Left lung (tissue), 10 donors: Measurements from ENCODE around the gene SLC27A4. TPM values are rescaled to one million over a fixed set of nuclear protein-coding genes. Genes with fewer than 3 reads are reported as not detected.
A peak's percentile ranks its signal among the peaks of the same experiment; 100 is the strongest.

Experiments used
- ATAC-seq: fragments of 200-7000 bp; cut with Tn5 transposase; one replicate; pipeline ENCODE4 v1.9.1; 2020; ENCODE audit warnings: moderate library complexity
- DNase-seq, 4 donors: peaks; one replicate each; pipeline ENCODE4 v3.0.0-alpha.2; 2013 to 2020
- H3K27ac ChIP-seq, 2 donors: fragments of 200-600 bp; sonication (generic) in 1 of 2; one replicate each; pipeline versions ENCODE4 v1.5.0 to v1.8.0; 2020 to 2021
- H3K27me3 ChIP-seq, 2 donors: fragments of 200-600 bp; sonication (generic) in 1 of 2; one replicate each; pipeline versions ENCODE4 v1.5.0 to v1.8.0; 2020 to 2021
- H3K36me3 ChIP-seq, 2 donors: fragments of 200-600 bp; sonication (generic) in 1 of 2; one replicate each; pipeline versions ENCODE4 v1.5.0 to v1.8.0; 2020 to 2021
- H3K4me1 ChIP-seq, 2 donors: fragments of 200-600 bp; one replicate each; pipeline ENCODE4 v1.8.0; 2021
- H3K4me3 ChIP-seq, 2 donors: fragments of 200-600 bp; sonication (generic) in 1 of 2; one replicate each; pipeline versions ENCODE4 v1.5.0 to v1.8.0; 2020 to 2021; ENCODE audit warnings: mild to moderate bottlenecking in 1 of 2
- H3K9me3 ChIP-seq, 2 donors: fragments of 200-600 bp; sonication (generic) in 1 of 2; one replicate each; pipeline versions ENCODE4 v1.5.0 to v1.8.0; 2020 to 2021
- intact Hi-C, 2 donors: fragments of 100-400 bp; cut with DNase I; formaldehyde crosslinking; loops; one replicate each; pipeline versions ENCODE4 v1.11.2 to v1.14.2; 2022
- polyA plus RNA-seq, 6 donors: library from polyadenylated mRNA; unstranded; fragments of 120-200 nt; gene quantifications; one replicate each; pipeline ENCODE4 v1.2.1, GENCODE V29; 2013; ENCODE audit not compliant: insufficient read length in 6 of 6
- total RNA-seq, 2 donors: library from RNA; stranded (reverse); fragmentation: NEBNext Ultra II Directional; extraction: Animal tissue kit (Norgen Biotek cat#: 25700); gene quantifications; one replicate each; pipeline ENCODE4 v1.2.1, GENCODE V29; 2021
- TF ChIP-seq, protein P1 (sequence below), 2 donors: fragments of 200-600 bp; sonication (generic) in 1 of 2; IDR thresholded peaks; one replicate each; pipeline versions ENCODE4 v1.5.0 to v1.8.0; 2021; ENCODE audit warnings: antibody characterized with exemption in 2 of 2
- donor health status: DM: no; HTN: yes; CAD: no.
- donor health status: DM: no; HTN: no; CAD: no.

SLC27A4 gene
- total and polyA plus RNA-seq, 8 donors, result 7.6 to 33.7 (median 12.1) TPM

DNA sequence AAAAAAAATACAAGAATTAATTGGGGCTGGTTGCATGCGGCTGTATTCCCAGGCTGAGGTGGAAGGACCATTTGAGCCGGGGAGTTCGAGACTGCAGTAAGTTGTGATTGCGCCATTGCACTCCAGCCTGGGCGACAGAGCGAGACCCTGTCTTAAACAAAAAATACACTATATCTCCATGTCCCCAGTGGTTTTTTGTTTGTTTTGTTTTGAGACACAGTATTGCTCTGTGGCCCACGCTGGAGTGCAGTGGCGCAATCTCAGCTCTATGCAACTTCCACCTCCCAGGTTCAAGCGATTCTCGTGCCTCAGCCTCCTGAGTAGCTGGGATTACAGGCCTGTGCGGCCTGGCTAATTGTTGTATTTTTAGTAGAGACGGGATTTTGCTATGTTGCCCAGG is 16.5 kb upstream of the SLC27A4 start:
- DNase-seq (no peak), ATAC-seq (no peak)
- Histone ChIP-seq H3K4me1 (peaks cover 18 to 30% of the 10 kb centered on the region in 2 donors), H3K36me3 (peaks cover 0 to 52% of the 10 kb centered on the region in 2 donors), H3K27me3 (no peaks in the 10 kb centered on the region), H3K27ac (no peak overlapping the region), H3K9me3 (no peaks in the 10 kb centered on the region), H3K4me3 (peak overlapping the region; percentile 98 to 100)
- TF ChIP-seq, protein P1, sequence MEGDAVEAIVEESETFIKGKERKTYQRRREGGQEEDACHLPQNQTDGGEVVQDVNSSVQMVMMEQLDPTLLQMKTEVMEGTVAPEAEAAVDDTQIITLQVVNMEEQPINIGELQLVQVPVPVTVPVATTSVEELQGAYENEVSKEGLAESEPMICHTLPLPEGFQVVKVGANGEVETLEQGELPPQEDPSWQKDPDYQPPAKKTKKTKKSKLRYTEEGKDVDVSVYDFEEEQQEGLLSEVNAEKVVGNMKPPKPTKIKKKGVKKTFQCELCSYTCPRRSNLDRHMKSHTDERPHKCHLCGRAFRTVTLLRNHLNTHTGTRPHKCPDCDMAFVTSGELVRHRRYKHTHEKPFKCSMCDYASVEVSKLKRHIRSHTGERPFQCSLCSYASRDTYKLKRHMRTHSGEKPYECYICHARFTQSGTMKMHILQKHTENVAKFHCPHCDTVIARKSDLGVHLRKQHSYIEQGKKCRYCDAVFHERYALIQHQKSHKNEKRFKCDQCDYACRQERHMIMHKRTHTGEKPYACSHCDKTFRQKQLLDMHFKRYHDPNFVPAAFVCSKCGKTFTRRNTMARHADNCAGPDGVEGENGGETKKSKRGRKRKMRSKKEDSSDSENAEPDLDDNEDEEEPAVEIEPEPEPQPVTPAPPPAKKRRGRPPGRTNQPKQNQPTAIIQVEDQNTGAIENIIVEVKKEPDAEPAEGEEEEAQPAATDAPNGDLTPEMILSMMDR (IDR thresholded peaks at IDR 0.05), result no peak
- intact Hi-C loops, result no loop called here

DNA sequence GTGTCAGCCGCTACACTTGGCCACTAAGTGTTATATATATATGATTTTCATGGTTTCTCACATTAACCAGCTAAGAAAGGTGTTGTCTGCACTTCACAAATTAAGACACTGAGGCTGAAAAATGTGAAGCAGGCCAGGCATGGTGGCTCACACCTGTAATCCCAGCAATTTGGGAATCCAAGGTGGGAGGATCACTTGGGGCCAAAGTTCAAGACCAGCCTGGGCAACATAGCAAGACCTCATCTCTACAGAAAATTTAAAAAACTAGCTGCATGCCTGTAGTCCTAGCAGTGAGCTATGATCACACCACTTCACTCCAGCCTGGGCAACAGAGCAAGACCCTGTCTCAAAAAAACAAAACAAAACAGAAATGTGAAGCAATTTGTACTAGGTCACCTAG is 15.9 kb upstream of the SLC27A4 start:
- H3K4me1 ChIP-seq, result peaks cover 18 to 30% of the 10 kb centered on the region in 2 donors
- ATAC-seq, result no peak
- H3K9me3 ChIP-seq, result no peaks in the 10 kb centered on the region
- H3K27ac ChIP-seq, result no peak overlapping the region
- TF ChIP-seq, protein P1 (IDR thresholded peaks at IDR 0.05), result no peak
- intact Hi-C loops, result no loop called here
- H3K36me3 ChIP-seq, result peaks cover 0 to 48% of the 10 kb centered on the region in 2 donors
- DNase-seq, result no peak
- H3K4me3 ChIP-seq, result no peak overlapping the region
- no peaks in the 10 kb centered on the region for H3K27me3 ChIP-seq

DNA sequence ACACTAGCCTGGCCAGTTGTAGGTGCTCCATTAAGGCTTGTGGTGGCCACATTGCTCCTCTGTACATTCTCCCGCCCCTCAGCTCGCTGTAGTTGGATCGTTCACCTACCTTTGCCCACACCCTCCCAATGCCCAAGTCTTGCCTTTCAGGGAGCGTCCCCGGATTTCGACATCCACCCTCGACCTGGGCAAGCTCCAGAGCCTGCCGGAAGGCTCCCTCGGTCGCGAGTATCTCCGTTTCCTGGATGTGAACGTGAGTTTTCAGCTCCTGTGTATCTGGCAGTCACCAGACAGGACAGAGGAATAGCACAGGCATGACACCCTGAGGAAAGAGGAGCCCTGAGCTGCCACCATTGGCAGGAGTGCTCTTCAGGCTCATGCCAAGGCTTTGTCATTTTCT is 14.7 kb upstream of the SLC27A4 start:
- DNase-seq, result no peak
- H3K27me3 ChIP-seq, result no peaks in the 10 kb centered on the region
- ATAC-seq, result no peak
- peaks cover 18 to 30% of the 10 kb centered on the region in 2 donors for H3K4me1 ChIP-seq
- H3K9me3 ChIP-seq, result no peaks in the 10 kb centered on the region
- no peak overlapping the region for H3K27ac ChIP-seq
- peaks cover 0 to 44% of the 10 kb centered on the region in 2 donors for H3K36me3 ChIP-seq
- no peak overlapping the region for H3K4me3 ChIP-seq
- TF ChIP-seq, protein P1 (IDR thresholded peaks at IDR 0.05), result no peak
- intact Hi-C loops, result no loop called here

DNA sequence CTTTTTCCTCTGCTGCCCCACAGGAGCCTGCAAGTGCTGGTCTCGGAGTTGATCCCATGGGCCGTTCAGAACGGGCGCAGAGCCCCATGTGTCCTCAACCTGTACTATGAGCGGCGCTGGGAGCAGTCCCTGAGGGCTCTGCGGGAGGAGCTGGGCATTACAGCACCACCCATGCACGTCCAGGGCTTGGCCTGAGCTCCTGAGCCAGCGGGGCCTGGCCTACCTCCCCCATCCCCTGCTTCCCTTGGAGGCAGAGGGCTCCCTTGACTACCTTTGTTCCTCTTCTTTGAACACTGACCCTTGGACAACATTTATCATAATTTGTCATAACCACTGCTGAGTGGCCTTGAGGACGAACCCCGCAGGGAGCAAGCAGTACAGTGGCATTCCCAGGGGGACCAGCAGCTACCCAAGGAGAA is 6.9 kb upstream of the SLC27A4 start:
- DNase-seq (no peak), ATAC-seq (no peak)
- Histone ChIP-seq H3K9me3 (no peaks in the 10 kb centered on the region), H3K4me1 (no peaks in the 10 kb centered on the region), H3K36me3 (peaks cover 0 to 36% of the 10 kb centered on the region in 2 donors), H3K27ac (no peak overlapping the region), H3K27me3 (no peaks in the 10 kb centered on the region), H3K4me3 (no peak overlapping the region)
- intact Hi-C loops, result no loop called here
- TF ChIP-seq, protein P1 (IDR thresholded peaks at IDR 0.05), result no peak

DNA sequence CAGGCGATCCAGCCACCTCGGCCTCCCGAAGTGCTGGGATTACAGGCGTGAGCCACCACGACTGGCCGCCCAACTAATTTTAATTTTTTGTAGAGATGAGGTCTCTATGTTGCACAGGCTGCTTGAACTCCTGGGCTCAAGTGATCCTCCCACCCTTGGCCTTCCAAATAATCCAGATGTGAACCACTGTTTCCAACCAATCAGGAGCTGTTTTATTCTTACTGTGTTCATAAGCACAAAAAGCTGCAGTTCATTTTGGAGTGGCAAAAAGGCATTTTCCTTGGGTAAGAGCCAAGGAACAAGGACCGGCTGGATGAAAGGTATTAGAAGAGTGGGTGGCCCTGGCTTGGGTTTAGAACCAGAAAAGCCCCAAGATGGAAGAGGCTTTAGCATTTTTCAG is 5.2 kb upstream of the SLC27A4 start:
- intact Hi-C loops, result no loop called here
- TF ChIP-seq, protein P1 (IDR thresholded peaks at IDR 0.05), result no peak
- H3K27me3 ChIP-seq, result no peaks in the 10 kb centered on the region

More for the DNA sequence above, 5.2 kb upstream of the SLC27A4 start:
- Histone ChIP-seq H3K27ac (no peak overlapping the region), H3K4me1 (peaks cover 0 to 8% of the 10 kb centered on the region in 2 donors), H3K9me3 (no peaks in the 10 kb centered on the region), H3K36me3 (peaks cover 0 to 30% of the 10 kb centered on the region in 2 donors), H3K4me3 (no peak overlapping the region)
- DNase-seq (peak in 1 of 4 donors; percentile 47), ATAC-seq (no peak)
